WERI-Rb-1 (cell line): ENCODE measurements around the gene KCTD8.

Source experiments
- DNase-seq: peaks from one replicate; pipeline ENCODE4 v3.0.0-alpha.2; 2020
- H3K27ac ChIP-seq: fragments of 250-450 bp; sonication (Bioruptor Pico); 2 replicates; pipeline ENCODE4 v1.5.1; 2020; ENCODE audit warnings: mild to moderate bottlenecking, moderate library complexity
- H3K27me3 ChIP-seq: fragments of 250-450 bp; sonication (Bioruptor Pico); 2 replicates; pipeline ENCODE4 v1.5.1; 2021; ENCODE audit warnings: mild to moderate bottlenecking, low read depth, moderate library complexity; ENCODE audit not compliant: insufficient read depth, severe bottlenecking
- H3K36me3 ChIP-seq: fragments of 250-450 bp; sonication (Bioruptor Pico); 2 replicates; pipeline ENCODE4 v1.5.1; 2020; ENCODE audit warnings: mild to moderate bottlenecking, moderate library complexity
- H3K4me3 ChIP-seq: 2 replicates; pipeline ENCODE4 v1.5.1; 2011; ENCODE audit warnings: low read depth, mild to moderate bottlenecking, control low read depth, low read length
- H3K9me3 ChIP-seq: fragments of 250-450 bp; sonication (Bioruptor Pico); 2 replicates; pipeline ENCODE4 v1.5.1; 2021; ENCODE audit warnings: mild to moderate bottlenecking, moderate library complexity; ENCODE audit not compliant: severe bottlenecking
- CTCF ChIP-seq: IDR thresholded peaks from 2 replicates; pipeline ENCODE4 v1.5.1; 2011; ENCODE audit warnings: low read depth, mild to moderate bottlenecking, control low read depth, inconsistent platforms, low read length

Gene KCTD8

GRCh38 chr4:44368413-44369167, 80.0 kb downstream of the KCTD8 start:
- Histone ChIP-seq H3K27me3 (no peaks in the 10 kb centered on the region), H3K27ac (no peak overlapping the region), H3K36me3 (no peaks in the 10 kb centered on the region), H3K4me3 (no peak overlapping the region), H3K9me3 (no peaks in the 10 kb centered on the region)
- TF ChIP-seq CTCF = no peak
- DNase-seq = no peak

GRCh38 chr4:44354172-44354571, 94.4 kb downstream of the KCTD8 start:
- H3K27ac ChIP-seq = no peak overlapping the region
- H3K27me3 ChIP-seq = no peaks in the 10 kb centered on the region
- H3K9me3 ChIP-seq = no peaks in the 10 kb centered on the region
- no peak for TF ChIP-seq CTCF
- no peaks in the 10 kb centered on the region for H3K36me3 ChIP-seq
- no peak for DNase-seq
- H3K4me3 ChIP-seq = no peak overlapping the region

- H3K4me3 ChIP-seq = no peak overlapping the region
- H3K27ac ChIP-seq = no peak overlapping the region
- no peaks in the 10 kb centered on the region for H3K36me3 ChIP-seq
- DNase-seq = no peak
- TF ChIP-seq CTCF = no peak
- no peaks in the 10 kb centered on the region for H3K27me3 ChIP-seq
- no peaks in the 10 kb centered on the region for H3K9me3 ChIP-seq
Measured at GRCh38 chr4:44351069-44351468, 97.5 kb downstream of the KCTD8 start.

GRCh38 chr4:44342800-44343199, 105.8 kb downstream of the KCTD8 start:
- Histone ChIP-seq H3K36me3 (no peaks in the 10 kb centered on the region), H3K4me3 (no peak overlapping the region), H3K27me3 (no peaks in the 10 kb centered on the region), H3K27ac (no peak overlapping the region), H3K9me3 (no peaks in the 10 kb centered on the region)
- no peak for DNase-seq
- no peak for TF ChIP-seq CTCF

- DNase-seq = no peak
- H3K4me3 ChIP-seq = no peak overlapping the region
- no peaks in the 10 kb centered on the region for H3K27me3 ChIP-seq
- H3K27ac ChIP-seq = no peak overlapping the region
- no peak for TF ChIP-seq CTCF
- no peaks in the 10 kb centered on the region for H3K9me3 ChIP-seq
- H3K36me3 ChIP-seq = no peaks in the 10 kb centered on the region
Measured at GRCh38 chr4:44326741-44327140, 121.9 kb downstream of the KCTD8 start.

GRCh38 chr4:44320833-44321232, 127.8 kb downstream of the KCTD8 start:
- H3K4me3 ChIP-seq = no peak overlapping the region
- no peak for DNase-seq
- H3K27me3 ChIP-seq = no peaks in the 10 kb centered on the region
- no peaks in the 10 kb centered on the region for H3K9me3 ChIP-seq
- H3K27ac ChIP-seq = no peak overlapping the region
- no peak for TF ChIP-seq CTCF
- H3K36me3 ChIP-seq = no peaks in the 10 kb centered on the region
